Activated CD8-positive, alpha-beta memory T cell treated with anti-CD3 and anti-CD28 coated beads for 36 hours (primary cell): Measurements from ENCODE around the gene SPATA21. TPM values are rescaled to one million over a fixed set of nuclear protein-coding genes. Genes with fewer than 3 reads are reported as not detected.
"Not testable (repeated sequence)": the region's sequence is repeated elsewhere in the genome, so short reads cannot be mapped to it uniquely, and the experiment has no call there.

ENCODE experiments used
- CTCF ChIA-PET: fragments of 350-600 bp; sonication (Branson Sonifier 250); formaldehyde crosslinking; loops from one replicate; lab custom pipeline; 2021; ENCODE audit warnings: antibody characterized with exemption; lab: Charles Lee
- POLR2A ChIA-PET: fragments of 350-600 bp; sonication (Branson Sonifier 250); formaldehyde crosslinking; loops from one replicate; lab custom pipeline; 2021; ENCODE audit warnings: antibody characterized with exemption; lab: Charles Lee
- total RNA-seq, 2 experiments: library from RNA; stranded (reverse); gene quantifications; one replicate each; pipeline ENCODE4 v1.2.3, GENCODE V29; 2021

The SPATA21 gene, protein sequence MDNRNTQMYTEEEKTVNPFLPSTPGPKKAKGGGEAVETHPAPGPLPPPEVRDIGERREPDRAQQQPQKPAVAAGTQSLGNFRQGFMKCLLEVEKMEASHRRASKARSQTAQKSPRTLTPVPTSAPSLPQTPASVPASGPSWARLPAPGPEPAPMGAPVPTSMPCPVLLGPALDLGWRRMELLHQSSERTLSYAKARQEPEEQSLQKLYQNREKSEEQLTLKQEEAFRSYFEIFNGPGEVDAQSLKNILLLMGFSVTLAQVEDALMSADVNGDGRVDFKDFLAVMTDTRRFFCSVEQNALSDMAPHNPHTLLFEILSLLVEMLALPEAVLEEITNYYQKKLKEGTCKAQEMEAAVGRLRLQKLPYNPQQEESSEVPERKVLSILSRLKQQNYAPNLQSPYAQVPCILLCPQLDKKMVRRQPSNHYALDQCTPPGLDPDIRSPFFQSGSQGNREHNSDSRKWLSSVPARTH
- total RNA-seq, result not detected

DNA sequence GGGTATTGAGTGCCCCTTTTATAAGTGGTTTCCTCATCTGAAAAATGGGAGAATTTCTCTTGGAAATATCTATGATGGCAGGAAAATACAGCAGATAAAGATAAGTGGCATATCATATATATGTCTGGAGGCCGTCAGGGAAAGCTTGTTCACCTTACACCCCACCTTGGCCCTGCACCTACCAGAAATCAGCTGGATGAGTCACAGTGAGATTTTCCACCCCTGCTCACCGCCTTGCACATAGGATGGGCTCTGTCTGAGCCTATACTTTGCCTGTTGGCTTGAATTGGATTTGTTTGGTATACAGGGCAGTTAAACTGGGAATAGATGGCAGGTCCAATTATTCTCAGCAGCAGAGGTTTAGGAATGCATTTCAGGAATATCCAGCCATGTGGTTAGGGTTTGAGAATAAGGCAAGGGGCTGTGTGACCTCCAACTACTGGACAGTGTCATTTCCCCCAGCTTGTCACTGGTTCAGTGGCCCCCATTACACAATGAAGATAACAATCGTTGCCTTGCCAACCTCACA, at the start of gene SPATA21:
Gene SPATA21, minus strand, starts transcription at position 479 of the 529 bp plus-strand sequence. CDS start 6,053 bp downstream, outside the sequence.
- POLR2A ChIA-PET, result no interaction called here
- CTCF ChIA-PET, result no interaction called here

DNA sequence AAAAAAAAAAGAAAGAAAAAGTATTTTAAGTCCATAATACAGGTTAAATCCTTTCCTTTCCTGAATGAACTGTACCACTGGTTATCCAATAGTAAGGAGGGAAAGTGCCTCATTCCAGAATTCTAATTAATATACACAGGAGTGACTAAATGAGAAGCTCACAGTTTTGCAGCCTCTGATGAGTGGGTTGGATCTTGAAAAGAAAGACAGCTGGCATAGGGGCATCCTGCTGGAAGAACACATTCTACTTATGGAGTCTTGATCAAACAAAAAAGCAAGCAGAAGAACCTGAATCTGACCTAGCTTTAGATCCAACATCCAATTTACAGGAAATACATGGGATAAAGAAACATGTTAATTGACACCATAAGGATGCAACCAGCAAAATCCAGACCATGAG, 49.8 kb upstream of the SPATA21 start:
- CTCF ChIA-PET, POLR2A ChIA-PET: not testable (repeated sequence)

GRCh38 chr1:16486316-16486715, 49.1 kb upstream of the SPATA21 start:
- CTCF ChIA-PET, POLR2A ChIA-PET: not testable (repeated sequence)

DNA sequence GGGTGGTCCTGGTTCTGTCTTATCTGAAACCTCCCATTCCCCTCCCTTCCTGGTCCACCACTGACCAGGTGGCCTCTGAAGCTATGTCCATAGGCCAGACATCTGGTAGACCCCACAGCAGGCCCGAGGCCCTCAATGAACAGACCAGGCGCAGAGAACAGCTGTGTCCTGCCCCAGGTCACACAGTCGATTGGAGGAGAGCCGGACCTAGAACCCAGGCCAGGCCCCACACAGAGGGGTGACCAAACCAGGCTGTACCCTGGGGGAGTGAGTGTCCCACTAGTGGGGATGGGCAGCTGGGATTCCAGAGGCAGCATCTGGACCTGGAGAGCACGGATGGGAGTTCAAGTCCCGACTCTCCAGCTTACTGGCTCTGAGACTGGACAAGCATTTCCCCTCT, 47.7 kb upstream of the SPATA21 start:
- POLR2A ChIA-PET, result no interaction called here
- CTCF ChIA-PET, result no interaction called here

DNA sequence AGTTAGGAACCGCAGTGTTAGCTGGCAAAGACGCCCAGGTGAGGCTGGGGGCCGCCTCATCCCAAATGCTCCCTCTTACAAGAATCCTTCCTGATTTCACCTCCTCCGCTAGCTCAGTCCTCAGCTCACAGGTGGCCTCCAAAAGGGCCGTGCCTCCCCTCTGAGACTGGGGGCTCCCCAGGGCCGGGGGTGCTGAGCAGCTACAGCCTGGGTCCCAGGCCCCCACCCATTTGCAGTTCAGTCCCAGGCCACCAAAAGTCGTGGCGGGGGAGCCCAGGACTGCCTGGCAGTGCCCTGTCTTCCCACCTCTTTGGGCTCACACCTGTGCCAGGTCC, 47.2 kb upstream of the SPATA21 start:
- ChIA-PET CTCF (no interaction called here), POLR2A (no interaction called here)

DNA sequence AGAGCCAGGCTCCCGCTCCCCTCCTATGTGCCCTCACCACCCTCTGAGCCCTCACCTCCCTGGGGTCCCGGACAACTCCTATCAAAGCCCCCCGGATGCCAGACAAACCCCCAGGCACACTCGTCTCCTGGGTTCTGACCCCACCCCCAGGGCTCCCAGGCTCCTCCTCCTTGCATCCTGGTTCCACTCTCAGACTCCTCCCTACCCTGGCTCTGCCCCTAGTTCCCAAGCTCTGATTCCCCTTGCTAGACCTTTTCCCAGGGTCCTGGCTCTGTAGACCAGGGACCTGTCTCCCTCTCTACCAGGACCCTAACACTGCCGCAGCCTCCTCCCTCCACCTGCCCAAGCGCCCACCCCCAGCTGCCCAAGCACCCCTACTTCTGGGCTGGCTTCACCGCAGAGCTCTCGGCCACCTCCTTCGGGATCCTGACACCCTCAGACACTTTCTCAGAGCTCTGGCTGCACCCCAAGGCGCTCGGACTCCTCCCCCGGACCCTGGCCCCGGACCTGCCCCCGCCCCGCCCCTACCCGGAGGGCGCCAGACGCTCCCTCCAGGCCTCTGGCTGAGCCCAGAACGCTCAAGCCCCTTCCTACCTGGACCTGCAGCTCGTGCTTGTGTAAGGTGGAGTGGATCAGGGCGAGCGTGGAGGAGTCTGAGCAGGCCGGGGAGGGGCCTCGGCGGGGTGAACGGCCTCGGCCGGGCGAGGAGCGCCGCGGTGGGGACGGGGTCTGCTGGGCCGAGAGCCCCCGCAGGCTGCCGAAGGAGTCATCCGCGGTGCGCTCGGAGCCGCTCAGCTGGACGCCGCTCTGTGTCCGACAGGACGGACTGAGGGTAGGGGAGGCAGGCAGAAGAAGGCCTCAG, 46.6 kb upstream of the SPATA21 start:
- POLR2A ChIA-PET, CTCF ChIA-PET: not testable (repeated sequence)

- CTCF ChIA-PET, POLR2A ChIA-PET: not testable (repeated sequence)
These were observed 45.9 kb upstream of the SPATA21 start for GRCh38 chr1:16483146-16483545.

DNA sequence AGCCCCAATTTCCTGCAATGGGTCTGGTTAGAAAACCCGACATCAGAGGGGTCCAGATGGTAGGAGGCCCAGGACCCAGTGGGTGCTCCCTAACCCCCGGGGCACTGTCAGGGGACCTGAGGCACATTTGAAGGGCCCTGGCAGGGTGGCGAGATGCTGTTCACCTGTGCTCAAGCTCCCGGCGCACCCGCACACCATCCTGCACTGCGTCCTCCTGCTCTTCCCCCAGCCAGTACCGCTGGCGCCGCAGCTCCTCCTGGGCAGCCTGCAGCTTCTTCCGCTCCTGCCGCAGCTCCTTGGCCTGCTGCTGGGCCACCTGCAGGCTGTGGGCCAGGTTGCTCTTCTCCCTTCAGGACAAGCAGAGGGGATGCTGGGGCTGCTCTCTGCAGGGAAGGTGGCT, 40.9 kb upstream of the SPATA21 start:
- CTCF ChIA-PET, result interaction anchor here (0.6 kb wide), 1 partner anchor 732 kb away, joined by 3 read pairs; no protein-coding TSS in a partner anchor
- POLR2A ChIA-PET, result no interaction called here

DNA sequence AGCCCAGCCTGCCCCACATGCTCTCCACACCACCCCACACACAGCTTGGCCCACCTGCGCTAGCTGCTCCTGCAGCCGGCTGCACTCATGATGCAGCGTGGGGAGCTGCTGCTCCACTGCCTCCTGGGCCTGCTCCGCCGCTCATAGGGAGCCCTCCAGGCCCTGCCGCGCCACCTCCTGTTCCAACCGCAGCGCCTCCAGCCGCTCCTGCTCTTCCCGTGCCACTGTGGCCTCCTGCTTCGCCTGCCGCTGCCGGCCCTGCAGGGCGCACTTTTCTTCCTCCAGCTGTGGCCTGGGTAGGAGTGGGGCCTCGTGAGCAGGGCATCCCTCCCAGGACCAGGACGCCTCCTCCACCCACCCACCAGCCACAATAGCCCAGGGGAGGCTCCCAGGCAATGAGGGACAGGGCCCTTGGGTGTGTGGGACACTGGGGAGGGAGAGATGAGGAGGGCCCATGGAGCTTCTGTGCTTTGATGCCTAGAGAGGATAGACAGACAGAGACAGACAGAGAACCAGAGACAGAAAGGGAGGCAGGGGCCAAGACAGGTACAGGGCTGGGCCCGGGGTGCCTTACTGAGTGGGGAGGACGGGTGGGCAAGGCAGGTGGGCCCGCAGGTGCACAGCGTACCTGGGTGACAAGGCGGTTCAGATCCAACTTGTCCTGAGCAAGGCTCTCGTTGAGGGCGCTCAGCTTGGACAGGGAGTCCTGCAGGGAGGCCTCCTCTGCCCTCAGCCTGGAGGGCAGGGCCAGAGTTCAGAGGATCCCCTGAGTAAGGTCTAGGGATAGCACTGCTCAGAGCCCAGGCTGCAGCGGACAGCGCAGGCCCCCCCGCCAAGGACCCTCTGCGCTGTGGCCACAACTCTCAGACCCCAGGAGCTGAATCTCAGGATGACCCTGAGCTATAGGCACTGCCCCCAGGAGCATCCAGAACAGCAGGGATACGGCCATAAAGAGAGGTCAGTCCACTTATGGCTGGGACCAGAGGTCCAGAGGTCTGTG, 38.8 kb upstream of the SPATA21 start:
- CTCF ChIA-PET, result not testable (repeated sequence)

DNA sequence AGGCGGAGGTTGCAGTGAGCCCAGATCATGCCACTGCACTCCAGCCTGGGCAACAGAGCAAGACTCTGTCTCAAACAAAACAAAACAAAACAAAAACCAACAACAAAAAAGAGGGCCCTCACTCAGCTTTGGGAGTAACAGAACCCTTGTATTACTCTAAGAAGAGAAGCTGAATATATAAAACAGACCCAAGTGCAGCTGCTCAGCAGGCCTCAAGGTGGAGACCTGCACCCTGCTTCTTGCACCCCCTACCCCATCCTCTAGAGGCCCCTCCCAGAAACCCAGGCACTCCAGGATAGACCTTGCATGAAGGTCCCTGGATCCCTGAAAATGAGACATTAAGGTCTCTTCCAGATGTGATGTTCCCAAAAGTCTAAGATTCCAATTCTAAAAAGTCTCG, 37.7 kb upstream of the SPATA21 start:
- CTCF ChIA-PET, result not testable (repeated sequence)
- POLR2A ChIA-PET, result interaction anchor here (0.5 kb wide), 1 partner anchor 14 kb away, joined by 4 read pairs; no protein-coding TSS in a partner anchor

More for the DNA sequence above, 38.8 kb upstream of the SPATA21 start:
- POLR2A ChIA-PET, result interaction anchor here (0.5 kb wide), 1 partner anchor 36 kb away, joined by 3 read pairs; no protein-coding TSS in a partner anchor

DNA sequence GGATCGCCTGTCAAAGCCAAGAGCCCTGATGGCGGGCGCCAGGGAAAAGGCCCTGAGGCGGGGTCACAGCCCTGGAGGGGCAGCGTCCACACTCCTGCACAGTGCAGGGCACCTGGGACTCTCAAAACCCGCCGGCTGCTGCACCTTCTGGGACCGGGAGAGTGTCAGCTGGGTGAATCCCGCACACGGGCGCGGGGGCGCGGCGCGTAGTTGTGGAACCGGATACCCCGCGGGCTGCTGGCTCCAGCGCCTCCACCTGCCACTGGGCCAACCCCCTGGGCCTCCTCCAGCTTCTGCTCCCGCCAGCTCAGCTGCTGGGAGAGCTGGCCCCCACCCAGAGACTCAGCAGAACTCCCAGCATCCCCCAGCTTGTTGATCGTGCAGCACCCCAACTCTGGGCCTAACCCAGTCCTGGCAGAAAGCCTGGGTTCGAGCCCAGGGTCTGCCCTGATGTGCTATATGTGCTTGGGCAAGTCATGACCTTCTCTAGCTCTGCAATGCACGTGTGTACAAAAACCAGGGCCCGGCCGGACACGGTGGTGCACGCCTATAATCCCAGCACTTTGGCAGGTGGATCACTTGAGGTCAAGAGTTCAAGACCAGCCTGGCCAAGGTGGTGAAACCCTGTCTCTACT, 37.1 kb upstream of the SPATA21 start:
- POLR2A ChIA-PET, result no interaction called here
- CTCF ChIA-PET, result no interaction called here

- ChIA-PET POLR2A (no interaction called here), CTCF (no interaction called here)
These were observed 31.3 kb upstream of the SPATA21 start for GRCh38 chr1:16468558-16468957.

GRCh38 chr1:16464917-16465625, 27.8 kb upstream of the SPATA21 start:
- POLR2A ChIA-PET, result no interaction called here
- CTCF ChIA-PET, result no interaction called here

DNA sequence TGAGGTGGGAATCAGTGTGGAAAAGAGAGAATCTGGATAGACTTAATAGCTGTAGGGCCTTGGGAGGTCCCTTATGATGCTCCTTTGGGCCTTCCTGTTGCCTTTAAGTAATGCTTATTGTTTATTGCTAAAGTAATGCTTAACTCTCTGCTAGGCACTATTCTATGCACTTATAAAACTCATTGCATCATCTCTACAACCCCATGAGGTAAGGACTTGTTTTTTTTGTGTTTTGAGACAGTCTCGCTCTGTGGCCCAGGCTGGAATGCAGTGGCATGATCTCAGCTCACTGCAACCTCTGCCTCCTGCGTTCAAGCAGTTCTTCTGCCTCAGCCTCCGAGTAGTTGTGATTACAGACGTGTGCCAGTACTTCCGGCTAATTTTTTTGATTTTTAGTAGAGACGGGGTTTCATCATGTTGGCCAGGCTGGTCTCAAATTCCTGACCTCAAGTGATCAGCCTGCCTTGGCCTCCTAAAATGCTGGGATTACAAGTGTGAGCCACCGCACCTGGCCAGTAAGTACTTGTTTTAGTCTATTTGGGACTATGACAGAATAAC, 25.6 kb upstream of the SPATA21 start:
- POLR2A ChIA-PET, result no interaction called here
- CTCF ChIA-PET, result no interaction called here

DNA sequence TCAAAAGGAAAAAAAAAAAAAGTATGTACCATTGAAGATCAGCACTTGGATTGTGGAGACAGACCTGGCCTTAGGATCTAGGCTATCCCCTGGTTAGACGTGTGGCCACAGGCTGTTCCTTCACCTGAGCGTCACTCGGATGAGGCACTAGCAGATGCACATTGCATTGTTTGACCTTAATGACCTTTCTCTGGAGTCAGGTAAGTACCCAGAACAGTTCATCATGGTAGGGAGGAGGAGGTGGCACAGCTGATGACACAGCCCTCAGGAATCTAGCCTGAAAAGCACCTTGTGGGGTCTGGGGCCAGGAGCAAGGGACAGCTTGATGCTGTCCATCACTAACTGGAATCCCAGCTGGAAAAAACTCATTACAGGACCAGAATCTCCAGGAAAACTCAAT, 24.5 kb upstream of the SPATA21 start:
- ChIA-PET CTCF (no interaction called here), POLR2A (interaction anchor here (0.5 to 0.7 kb wide), 2 partner anchors 13 to 460 kb away, joined by 3 to 4 read pairs; partner anchors contain the start of gene CROCC)

DNA sequence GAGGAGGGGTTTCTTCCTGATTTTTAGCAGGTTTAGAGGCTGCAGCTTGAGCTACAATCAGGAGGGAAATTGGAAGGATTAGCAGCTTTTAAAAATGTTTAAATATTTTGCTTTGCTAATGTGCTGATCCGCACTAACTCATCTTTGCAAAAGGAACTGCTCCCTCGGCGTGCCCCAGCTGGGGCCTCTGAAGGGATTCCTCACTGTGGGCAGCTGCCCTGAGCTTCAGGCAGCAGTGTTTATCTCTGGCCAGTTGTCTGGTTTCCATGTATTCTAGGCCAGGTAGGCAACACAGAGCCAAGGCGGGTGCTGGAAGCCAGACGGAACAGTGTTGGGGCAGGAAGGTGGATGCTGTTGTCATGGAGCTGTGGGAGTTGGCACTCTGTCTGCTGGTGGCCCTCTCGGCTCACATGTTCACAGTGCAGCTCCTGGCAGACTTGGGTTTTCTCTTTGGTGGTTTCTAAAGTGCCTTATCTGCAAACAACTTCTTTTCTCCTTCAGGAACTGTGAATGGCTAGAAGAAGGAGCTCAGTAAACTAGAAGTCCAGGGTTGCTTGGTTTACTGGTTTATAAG, 22.2 kb upstream of the SPATA21 start:
- ChIA-PET CTCF (no interaction called here), POLR2A (no interaction called here)

- ChIA-PET CTCF (no interaction called here), POLR2A (no interaction called here)
These were observed 21.6 kb upstream of the SPATA21 start for GRCh38 chr1:16458831-16459230.
